Fibroblast of pulmonary artery (primary cell): ENCODE results near the gene RDX.
"Not testable (repeated sequence)": the region's sequence is repeated elsewhere in the genome, so short reads cannot be mapped to it uniquely, and the experiment has no call there.

Source experiments
- DNase-seq: peaks from one replicate; pipeline ENCODE4 v3.0.0-alpha.2; 2010; ENCODE audit warnings: low read depth
- H3K4me3 ChIP-seq: replicated peaks from 2 replicates; pipeline ENCODE4 v1.5.1; 2011; ENCODE audit warnings: low read depth, mild to moderate bottlenecking, control low read depth, low read length, moderate library complexity
- CTCF ChIP-seq: IDR thresholded peaks from 2 replicates; pipeline ENCODE4 v1.5.1; 2011; ENCODE audit warnings: mild to moderate bottlenecking, control low read depth, low read length, inconsistent platforms; ENCODE audit errors: missing control alignments

RDX gene

GRCh38 chr11:110290591-110291334 lies 5.7 kb downstream of the RDX start:
- DNase-seq: no peak
- no peak overlapping the region for H3K4me3 ChIP-seq
- TF ChIP-seq CTCF: no peak

- no peak for TF ChIP-seq CTCF
- no peak overlapping the region for H3K4me3 ChIP-seq
- DNase-seq: no peak
Measured at GRCh38 chr11:110289472-110289871, 6.9 kb downstream of the RDX start.

GRCh38 chr11:110287537-110287936 lies 8.9 kb downstream of the RDX start:
- H3K4me3 ChIP-seq: no peak overlapping the region
- no peak for TF ChIP-seq CTCF
- DNase-seq: no peak

GRCh38 chr11:110286298-110287040 lies 9.9 kb downstream of the RDX start:
- H3K4me3 ChIP-seq: no peak overlapping the region
- no peak for DNase-seq
- no peak for TF ChIP-seq CTCF

GRCh38 chr11:110283862-110284261 lies 12.6 kb downstream of the RDX start:
- no peak overlapping the region for H3K4me3 ChIP-seq
- no peak for DNase-seq
- TF ChIP-seq CTCF: no peak

- not testable (repeated sequence) for DNase-seq, H3K4me3 ChIP-seq
Measured at GRCh38 chr11:110280595-110280994, 15.8 kb downstream of the RDX start.

GRCh38 chr11:110279881-110280280 lies 16.5 kb downstream of the RDX start:
- TF ChIP-seq CTCF: no peak
- H3K4me3 ChIP-seq: no peak overlapping the region
- no peak for DNase-seq
